ENCODE measurements around the gene PTH1R. TPM values are rescaled to one million over a fixed set of nuclear protein-coding genes. Genes with fewer than 3 reads are reported as not detected.

The PTH1R gene
- polyA plus RNA-seq, 1 donor (not counting 4 experiments of a cell fraction or from before 2014, with no cell fraction given), result not detected

- H3K4me1 ChIP-seq (ENCODE audit: control insufficient read depth, extremely low read depth, insufficient read depth, low read length), result peaks cover 53% of the 10 kb centered on the region
These were observed 55.1 kb downstream of the PTH1R start for GRCh38 chr3:46932455-46933225.

GRCh38 chr3:46933261-46933660 is 55.7 kb downstream of the PTH1R start:
- no peak for TF ChIP-seq EZH2 (IDR thresholded peaks at IDR 0.05; ENCODE audit: low read length)
- TF ChIP-seq, protein P1, sequence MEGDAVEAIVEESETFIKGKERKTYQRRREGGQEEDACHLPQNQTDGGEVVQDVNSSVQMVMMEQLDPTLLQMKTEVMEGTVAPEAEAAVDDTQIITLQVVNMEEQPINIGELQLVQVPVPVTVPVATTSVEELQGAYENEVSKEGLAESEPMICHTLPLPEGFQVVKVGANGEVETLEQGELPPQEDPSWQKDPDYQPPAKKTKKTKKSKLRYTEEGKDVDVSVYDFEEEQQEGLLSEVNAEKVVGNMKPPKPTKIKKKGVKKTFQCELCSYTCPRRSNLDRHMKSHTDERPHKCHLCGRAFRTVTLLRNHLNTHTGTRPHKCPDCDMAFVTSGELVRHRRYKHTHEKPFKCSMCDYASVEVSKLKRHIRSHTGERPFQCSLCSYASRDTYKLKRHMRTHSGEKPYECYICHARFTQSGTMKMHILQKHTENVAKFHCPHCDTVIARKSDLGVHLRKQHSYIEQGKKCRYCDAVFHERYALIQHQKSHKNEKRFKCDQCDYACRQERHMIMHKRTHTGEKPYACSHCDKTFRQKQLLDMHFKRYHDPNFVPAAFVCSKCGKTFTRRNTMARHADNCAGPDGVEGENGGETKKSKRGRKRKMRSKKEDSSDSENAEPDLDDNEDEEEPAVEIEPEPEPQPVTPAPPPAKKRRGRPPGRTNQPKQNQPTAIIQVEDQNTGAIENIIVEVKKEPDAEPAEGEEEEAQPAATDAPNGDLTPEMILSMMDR (optimal IDR thresholded peaks at IDR 0.05 in 1 of 3, IDR thresholded peaks at IDR 0.05 in 1 of 3, conservative IDR thresholded peaks at IDR 0.05 in 1 of 3; ENCODE audit: extremely low read depth in 1 of 3, insufficient read depth in 2 of 3, low read length in 3 of 3), result no peak
- Histone ChIP-seq H3K4me1 (ENCODE audit: control insufficient read depth, extremely low read depth, insufficient read depth, low read length) (peaks cover 53% of the 10 kb centered on the region), H3K9me3 (ENCODE audit: control insufficient read depth, low read depth, low read length) (no peaks in the 10 kb centered on the region), H2AFZ (ENCODE audit: control insufficient read depth, low read length) (no peak overlapping the region), H3K4me2 (ENCODE audit: control insufficient read depth, extremely low read depth, insufficient read depth, low read depth, low read length) (no peak overlapping the region), H3K27ac (ENCODE audit: control insufficient read depth, insufficient read depth, low read length) (peak overlapping the region; percentile 97), H3K79me2 (ENCODE audit: control insufficient read depth, insufficient read depth, low read length) (peaks cover 56% of the 10 kb centered on the region), H3K9ac (ENCODE audit: control insufficient read depth, extremely low read depth, insufficient read depth, low read length) (no peak overlapping the region), H3K27me3 (ENCODE audit: control insufficient read depth, extremely low read depth, insufficient read depth, low read length) (no peaks in the 10 kb centered on the region), H3K36me3 (ENCODE audit: control insufficient read depth in 2 of 2, extremely low read depth in 1 of 2, insufficient read depth in 2 of 2, low read length in 2 of 2) (peaks cover 10 to 31% of the 10 kb centered on the region in 2 experiments), H4K20me1 (ENCODE audit: control insufficient read depth, extremely low read depth, insufficient read depth, low read length) (no peaks in the 10 kb centered on the region), H3K9me1 (ENCODE audit: control insufficient read depth, extremely low read depth, insufficient read depth, low read length) (peaks cover 9% of the 10 kb centered on the region), H3K4me3 (ENCODE audit: control insufficient read depth in 2 of 3, extremely low read depth in 1 of 3, insufficient read depth in 2 of 3, low read depth in 1 of 3, low read length in 3 of 3) (no peak overlapping the region)
- dilution Hi-C loops (cut with MboI; ENCODE audit: extremely low pct_ligation_motif_present, low sequenced_read_pairs), result no loop called here
- DNase-seq (ENCODE audit: low read depth, low spot score) (no peak), FAIRE-seq (no peak)

More at GRCh38 chr3:46932455-46933225, 55.1 kb downstream of the PTH1R start:
- Histone ChIP-seq H3K27ac (ENCODE audit: control insufficient read depth, insufficient read depth, low read length) (peak overlapping the region; percentile 97), H3K4me2 (ENCODE audit: control insufficient read depth, extremely low read depth, insufficient read depth, low read depth, low read length) (no peak overlapping the region), H3K36me3 (ENCODE audit: control insufficient read depth in 2 of 2, extremely low read depth in 1 of 2, insufficient read depth in 2 of 2, low read length in 2 of 2) (peaks cover 7 to 29% of the 10 kb centered on the region in 2 experiments), H4K20me1 (ENCODE audit: control insufficient read depth, extremely low read depth, insufficient read depth, low read length) (no peaks in the 10 kb centered on the region), H3K9me1 (ENCODE audit: control insufficient read depth, extremely low read depth, insufficient read depth, low read length) (peaks cover 9% of the 10 kb centered on the region), H3K27me3 (ENCODE audit: control insufficient read depth, extremely low read depth, insufficient read depth, low read length) (no peaks in the 10 kb centered on the region), H3K4me3 (ENCODE audit: control insufficient read depth in 2 of 3, extremely low read depth in 1 of 3, insufficient read depth in 2 of 3, low read depth in 1 of 3, low read length in 3 of 3) (no peak overlapping the region), H3K79me2 (ENCODE audit: control insufficient read depth, insufficient read depth, low read length) (peaks cover 58% of the 10 kb centered on the region), H3K9me3 (ENCODE audit: control insufficient read depth, low read depth, low read length) (no peaks in the 10 kb centered on the region), H2AFZ (ENCODE audit: control insufficient read depth, low read length) (no peak overlapping the region), H3K9ac (ENCODE audit: control insufficient read depth, extremely low read depth, insufficient read depth, low read length) (no peak overlapping the region)
- no peak for FAIRE-seq
- no peak for TF ChIP-seq EZH2 (IDR thresholded peaks at IDR 0.05; ENCODE audit: low read length)
- TF ChIP-seq, protein P1 (optimal IDR thresholded peaks at IDR 0.05 in 1 of 3, IDR thresholded peaks at IDR 0.05 in 1 of 3, conservative IDR thresholded peaks at IDR 0.05 in 1 of 3; ENCODE audit: extremely low read depth in 1 of 3, insufficient read depth in 2 of 3, low read length in 3 of 3), result peak in 1 of 3 experiments; percentile 8
- DNase-seq (ENCODE audit: low read depth, low spot score), result no peak
- dilution Hi-C loops (cut with MboI; ENCODE audit: extremely low pct_ligation_motif_present, low sequenced_read_pairs), result no loop called here
